Naive B cell (primary cell): ENCODE data around the gene SGIP1. TPM values are rescaled to one million over a fixed set of nuclear protein-coding genes. Genes with fewer than 3 reads are reported as not detected.

ENCODE experiments used
- ATAC-seq, 2 donors: fragments of 150-1000 bp; cut with Tn5 transposase; 2 replicates each; pipeline ENCODE4 v1.10.0; 2021; ENCODE audit warnings: low read depth in 2 of 2, mild to moderate bottlenecking in 2 of 2, moderate library complexity in 2 of 2
- DNase-seq: peaks from one replicate; pipeline ENCODE4 v3.0.0; 2022
- H3K27ac Mint-ChIP-seq, 6 donors: one replicate each; pipeline ENCODE4 v1.8.0; 2020 to 2022; ENCODE audit warnings: mild to moderate bottlenecking in 6 of 6, mixed read lengths in 6 of 6, moderate library complexity in 5 of 6, inconsistent platforms in 2 of 6
- H3K27me3 Mint-ChIP-seq, 3 donors: one replicate each; pipeline ENCODE4 v1.8.0; 2021 to 2022; ENCODE audit warnings: mixed read lengths in 3 of 3, mild to moderate bottlenecking in 1 of 3
- H3K36me3 Mint-ChIP-seq, 2 donors: one replicate each; pipeline ENCODE4 v1.8.0; 2020 to 2022; ENCODE audit warnings: mixed read lengths in 2 of 2, inconsistent platforms in 1 of 2, mild to moderate bottlenecking in 1 of 2
- H3K4me1 Mint-ChIP-seq, 3 donors: one replicate each; pipeline ENCODE4 v1.8.0; 2020 to 2022; ENCODE audit warnings: mixed read lengths in 3 of 3, inconsistent platforms in 1 of 3, mild to moderate bottlenecking in 1 of 3, moderate library complexity in 1 of 3
- H3K4me3 Mint-ChIP-seq, 8 donors: one replicate each; pipeline ENCODE4 v1.8.0; 2020 to 2022; ENCODE audit warnings: mild to moderate bottlenecking in 8 of 8, mixed read lengths in 8 of 8, moderate library complexity in 8 of 8, inconsistent platforms in 2 of 8
- H3K9me3 Mint-ChIP-seq, 7 donors: one replicate each; pipeline ENCODE4 v1.8.0; 2020 to 2022; ENCODE audit warnings: mixed read lengths in 7 of 7, mild to moderate bottlenecking in 5 of 7, inconsistent platforms in 2 of 7, moderate library complexity in 1 of 7
- polyA plus RNA-seq, 6 donors: library from polyadenylated mRNA; unstranded; fragments of 300-500 nt; fragmentation: Illumina TruSeq; gene quantifications; one replicate each; pipeline ENCODE4 v1.2.3, GENCODE V29; 2021; ENCODE audit warnings: low read depth in 6 of 6

SGIP1 gene
- polyA plus RNA-seq, 6 donors from 2014 or later: not detected

DNA sequence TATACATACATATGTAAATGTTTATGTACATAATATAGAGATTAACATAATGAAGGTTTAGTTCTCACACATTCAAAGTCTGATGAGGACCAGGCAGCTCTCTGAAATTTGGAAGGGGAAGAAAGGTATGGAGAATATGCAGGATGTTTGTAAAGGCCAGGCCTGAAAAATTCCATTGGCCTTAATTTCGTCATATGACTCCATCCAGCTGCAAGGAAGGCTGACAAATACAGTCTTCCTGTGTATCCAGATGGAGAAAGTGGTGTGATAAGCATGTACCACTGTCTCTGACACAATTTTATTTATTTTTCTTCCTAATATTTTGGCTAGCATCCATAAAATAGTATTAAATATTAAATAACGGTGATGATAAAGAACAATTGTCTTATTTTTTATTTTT lies 6.3 kb upstream of the SGIP1 start:
- Mint-ChIP-seq H3K27me3 (peaks cover 16 to 27% (median 24%) of the 10 kb centered on the region in 3 donors), H3K4me3 (no peak overlapping the region), H3K4me1 (peaks cover 9 to 11% (median 10%) of the 10 kb centered on the region in 3 donors), H3K9me3 (no peaks in the 10 kb centered on the region), H3K27ac (no peak overlapping the region), H3K36me3 (no peaks in the 10 kb centered on the region)
- no peak for ATAC-seq
- DNase-seq: no peak

DNA sequence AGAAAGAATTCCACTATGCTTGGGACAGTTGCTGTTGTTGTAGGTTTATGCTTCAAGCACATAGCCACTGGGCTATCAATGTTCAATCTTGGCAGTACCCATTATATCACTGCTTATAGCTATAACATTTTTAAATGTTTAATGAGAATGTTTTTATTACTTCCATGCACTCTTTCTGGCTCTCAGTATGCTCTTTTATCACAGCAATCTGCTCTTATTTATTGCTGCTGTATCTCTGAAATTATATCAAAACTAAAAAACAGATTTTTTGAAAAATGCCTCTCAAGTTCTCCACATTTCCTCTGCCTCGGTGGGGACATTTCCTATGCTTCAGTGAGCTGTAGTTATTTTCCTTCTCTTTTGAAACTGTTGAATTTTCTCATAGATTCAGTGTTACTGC lies 5.4 kb upstream of the SGIP1 start:
- DNase-seq (no peak), ATAC-seq (no peak)
- Mint-ChIP-seq H3K27me3 (peaks cover 23 to 36% (median 30%) of the 10 kb centered on the region in 3 donors), H3K27ac (no peak overlapping the region), H3K4me3 (no peak overlapping the region), H3K36me3 (no peaks in the 10 kb centered on the region), H3K4me1 (peaks cover 14 to 19% (median 17%) of the 10 kb centered on the region in 3 donors), H3K9me3 (no peaks in the 10 kb centered on the region)

DNA sequence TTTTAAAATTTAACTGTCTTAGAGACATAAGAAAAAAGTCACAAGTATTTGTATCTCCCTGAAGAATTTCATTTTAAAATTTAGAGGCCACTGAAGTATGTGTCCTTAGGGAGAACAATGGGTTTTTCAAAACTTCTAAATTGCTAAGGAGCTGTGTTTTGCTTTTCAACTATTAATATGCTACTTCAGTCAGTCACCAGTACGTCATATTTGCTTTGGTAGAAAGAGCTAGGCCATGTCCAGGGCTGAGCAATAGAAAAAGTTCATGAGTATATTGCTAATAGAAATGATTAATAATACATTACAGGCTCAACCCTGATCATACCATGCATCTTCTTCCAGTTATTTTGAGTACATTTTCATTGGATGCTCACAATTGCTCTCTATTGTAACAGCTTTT lies 1.7 kb upstream of the SGIP1 start:
- DNase-seq (no peak), ATAC-seq (no peak)
- Mint-ChIP-seq H3K4me1 (peaks cover 21 to 27% (median 23%) of the 10 kb centered on the region in 3 donors), H3K27ac (no peak overlapping the region), H3K4me3 (peak overlapping the region in 6 of 8 donors; percentile 72 to 96 (median 81)), H3K27me3 (peaks cover 33 to 46% (median 39%) of the 10 kb centered on the region in 3 donors), H3K9me3 (no peaks in the 10 kb centered on the region), H3K36me3 (no peaks in the 10 kb centered on the region)

DNA sequence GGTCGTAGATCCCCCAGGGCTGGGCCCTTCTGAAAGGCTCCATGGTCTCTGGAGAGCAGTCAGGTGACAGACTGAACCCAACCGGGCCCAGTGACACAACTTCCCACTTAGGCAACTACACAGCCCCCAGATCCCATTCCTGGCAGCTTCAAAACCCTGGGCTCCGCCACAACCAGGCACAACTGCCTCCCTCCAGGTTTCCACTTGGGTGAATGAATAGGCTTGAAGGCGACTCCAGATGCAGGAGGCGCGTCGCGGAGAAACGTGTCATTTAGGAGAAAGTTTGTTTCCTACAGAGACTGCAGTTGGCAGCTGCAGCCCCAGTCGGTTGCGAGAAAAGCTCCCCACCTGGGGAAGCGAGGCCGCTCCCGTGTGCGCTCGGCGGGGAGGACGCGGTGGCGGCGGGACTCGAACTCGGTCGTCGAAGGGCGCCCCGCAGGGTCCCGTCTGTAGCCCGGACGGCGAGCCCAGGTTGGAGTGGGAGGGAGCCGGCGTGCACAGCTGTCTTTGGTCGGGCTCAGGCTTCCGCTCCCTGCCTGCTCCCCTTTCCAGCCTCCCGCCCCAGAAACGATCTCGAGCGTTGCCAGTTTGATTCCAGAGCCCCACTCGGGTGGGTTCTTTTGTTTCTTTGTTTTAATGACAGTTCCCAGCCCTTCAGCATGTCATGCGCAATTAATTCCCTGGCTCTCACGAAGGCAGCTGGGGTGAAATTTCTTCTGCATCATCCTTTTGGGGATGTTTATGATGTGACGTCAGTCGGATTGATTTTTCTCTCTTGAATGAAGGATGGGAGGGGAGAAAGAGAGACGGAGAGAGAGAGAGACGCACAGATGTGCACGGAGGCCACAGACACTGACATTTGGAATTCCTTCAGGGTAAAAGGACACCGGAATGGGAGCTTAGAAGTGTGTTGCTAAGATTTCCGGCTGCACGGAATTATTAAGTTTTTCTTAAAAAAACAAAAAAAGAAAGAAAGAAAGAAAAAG lies 862 bp upstream of the SGIP1 start:
- H3K27me3 Mint-ChIP-seq: peaks cover 33 to 46% (median 39%) of the 10 kb centered on the region in 3 donors
- peak overlapping the region; percentile 78 to 96 (median 85) for H3K4me3 Mint-ChIP-seq
- ATAC-seq: peak; percentile 45 to 54
- DNase-seq: peak; percentile 14
- H3K4me1 Mint-ChIP-seq: peaks cover 21 to 27% (median 23%) of the 10 kb centered on the region in 3 donors
- no peaks in the 10 kb centered on the region for H3K9me3 Mint-ChIP-seq
- H3K27ac Mint-ChIP-seq: peak overlapping the region in 5 of 6 donors; percentile 28 to 94 (median 85)
- no peaks in the 10 kb centered on the region for H3K36me3 Mint-ChIP-seq

DNA sequence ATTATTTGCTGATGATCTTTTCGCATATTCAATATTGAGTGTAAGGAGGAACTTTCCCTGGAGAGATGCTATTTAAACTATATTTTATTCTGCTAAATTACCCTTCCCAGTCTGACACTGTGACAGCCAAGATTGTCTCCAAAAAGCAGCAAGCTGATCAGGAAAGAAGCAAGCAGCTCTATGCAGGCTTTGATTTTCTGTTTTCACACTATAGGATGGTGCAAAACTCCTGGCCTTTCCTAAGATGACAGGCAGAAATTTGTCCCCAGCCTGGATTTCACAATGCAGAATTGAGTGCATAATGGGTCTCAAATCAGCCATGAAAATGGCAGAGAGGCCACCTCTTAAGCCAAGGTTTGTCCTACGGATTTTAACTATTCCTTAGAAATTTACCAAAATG lies 1.1 kb downstream of the SGIP1 start:
- Mint-ChIP-seq H3K36me3 (no peaks in the 10 kb centered on the region), H3K4me3 (peak overlapping the region in 1 of 8 donors; percentile 78), H3K9me3 (no peaks in the 10 kb centered on the region), H3K27ac (no peak overlapping the region), H3K27me3 (peaks cover 31 to 38% (median 33%) of the 10 kb centered on the region in 3 donors), H3K4me1 (peaks cover 21 to 27% (median 23%) of the 10 kb centered on the region in 3 donors)
- no peak for ATAC-seq
- DNase-seq: no peak

DNA sequence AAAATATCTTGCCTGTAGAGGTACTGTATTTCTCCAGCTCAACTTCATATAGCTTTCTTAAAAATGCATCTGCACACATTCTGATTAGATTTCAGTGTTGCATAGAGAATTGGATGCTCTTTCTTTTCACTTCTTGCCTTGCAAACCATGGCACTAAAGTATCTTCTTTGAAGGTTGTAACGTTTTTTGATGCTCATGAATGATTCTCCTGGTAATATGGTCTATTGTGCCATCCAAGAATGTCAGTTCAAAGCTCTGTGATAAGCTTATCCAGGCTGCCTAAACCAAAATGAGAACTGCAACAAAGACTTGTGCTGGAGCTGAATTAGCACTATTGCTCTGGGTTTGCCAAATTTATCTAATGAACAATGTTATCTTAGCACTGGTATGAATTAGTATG lies 1.9 kb downstream of the SGIP1 start:
- Mint-ChIP-seq H3K27me3 (peaks cover 31 to 37% (median 33%) of the 10 kb centered on the region in 3 donors), H3K4me1 (peaks cover 21 to 27% (median 23%) of the 10 kb centered on the region in 3 donors)
- ATAC-seq: no peak

DNA sequence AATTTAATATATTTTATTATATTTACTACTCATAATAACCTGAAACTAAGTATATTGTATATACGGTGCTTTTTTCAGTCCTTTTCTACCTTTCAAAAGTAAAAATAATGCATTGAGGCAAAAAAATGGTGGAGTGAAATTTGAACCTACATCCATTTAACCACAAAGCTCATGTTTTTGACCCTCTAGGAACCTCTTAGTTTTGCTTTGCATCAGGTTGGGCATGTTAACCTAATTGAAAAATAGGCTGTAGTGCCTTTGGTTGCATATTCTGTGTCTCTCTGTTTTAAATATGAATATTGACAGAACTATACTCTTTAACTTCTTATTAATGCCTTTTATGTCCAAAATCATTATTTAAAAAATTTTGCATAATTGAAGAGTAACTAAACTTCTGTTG lies 3.8 kb downstream of the SGIP1 start:
- Mint-ChIP-seq H3K27ac (no peak overlapping the region), H3K4me1 (peaks cover 12 to 16% (median 13%) of the 10 kb centered on the region in 3 donors), H3K36me3 (no peaks in the 10 kb centered on the region), H3K4me3 (no peak overlapping the region), H3K27me3 (peaks cover 15 to 18% (median 17%) of the 10 kb centered on the region in 3 donors), H3K9me3 (no peaks in the 10 kb centered on the region)
- ATAC-seq (no peak), DNase-seq (no peak)

More for the DNA sequence above, 1.9 kb downstream of the SGIP1 start:
- Mint-ChIP-seq H3K27ac (no peak overlapping the region), H3K36me3 (no peaks in the 10 kb centered on the region), H3K9me3 (no peaks in the 10 kb centered on the region), H3K4me3 (peak overlapping the region in 1 of 8 donors; percentile 18)
- no peak for DNase-seq

DNA sequence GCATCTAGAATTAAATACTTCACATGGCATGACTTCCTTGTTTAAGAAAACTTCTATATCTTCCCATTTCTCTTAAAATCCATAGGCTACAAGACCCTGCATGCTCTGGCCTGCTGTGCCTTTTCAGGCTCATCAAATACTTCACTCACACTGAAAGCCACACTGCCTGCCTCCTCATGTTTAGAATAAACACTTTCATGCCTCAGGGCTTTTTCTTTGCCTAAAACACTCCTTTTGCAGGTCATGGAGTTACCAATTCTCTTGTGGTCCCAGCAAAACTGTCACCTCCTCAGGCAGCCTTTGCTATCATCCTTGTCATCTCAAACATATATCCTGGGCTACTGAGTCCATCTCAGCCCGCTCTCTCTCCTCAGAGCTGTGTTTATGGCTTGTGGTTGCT lies 5.5 kb downstream of the SGIP1 start:
- no peaks in the 10 kb centered on the region for H3K36me3 Mint-ChIP-seq
- H3K9me3 Mint-ChIP-seq: no peaks in the 10 kb centered on the region
- no peak for ATAC-seq
- H3K4me1 Mint-ChIP-seq: no peaks in the 10 kb centered on the region
- no peak overlapping the region for H3K27ac Mint-ChIP-seq
- H3K4me3 Mint-ChIP-seq: no peak overlapping the region
- peaks cover under 1 to 13% (median 9%) of the 10 kb centered on the region in 3 donors for H3K27me3 Mint-ChIP-seq
- no peak for DNase-seq

DNA sequence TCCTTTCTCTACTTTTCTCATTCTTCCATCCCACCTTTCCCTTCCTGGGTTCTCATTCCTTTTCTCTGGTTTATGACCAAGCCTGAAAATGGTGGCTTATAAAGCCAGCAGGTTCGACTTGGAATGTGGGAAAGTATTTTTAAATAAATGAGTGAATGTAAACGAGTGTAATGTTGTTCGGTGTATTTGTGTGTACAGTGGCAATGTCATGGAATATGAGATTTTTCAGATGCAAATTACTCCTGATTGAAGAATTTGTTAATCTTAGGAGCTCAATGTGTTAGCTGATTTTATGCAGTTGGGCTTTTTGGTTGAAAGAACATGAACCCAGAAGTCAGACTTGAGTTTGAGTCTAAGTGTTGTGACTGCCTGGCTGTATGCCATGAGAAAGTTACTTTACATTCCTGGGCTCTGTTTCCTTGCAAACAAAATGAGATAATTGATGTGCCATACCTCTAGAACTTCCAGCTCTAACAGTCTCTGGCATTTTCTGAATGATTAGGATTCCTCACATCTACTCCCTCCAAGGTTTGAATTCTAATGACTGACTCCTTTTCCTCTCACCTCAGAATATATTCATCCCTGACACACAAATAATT lies 6.6 kb downstream of the SGIP1 start:
- Mint-ChIP-seq H3K27me3 (peaks cover 0 to 9% (median 8%) of the 10 kb centered on the region in 3 donors), H3K27ac (no peak overlapping the region), H3K4me3 (no peak overlapping the region), H3K9me3 (no peaks in the 10 kb centered on the region), H3K4me1 (no peaks in the 10 kb centered on the region), H3K36me3 (no peaks in the 10 kb centered on the region)
- ATAC-seq: no peak
- DNase-seq: no peak

DNA sequence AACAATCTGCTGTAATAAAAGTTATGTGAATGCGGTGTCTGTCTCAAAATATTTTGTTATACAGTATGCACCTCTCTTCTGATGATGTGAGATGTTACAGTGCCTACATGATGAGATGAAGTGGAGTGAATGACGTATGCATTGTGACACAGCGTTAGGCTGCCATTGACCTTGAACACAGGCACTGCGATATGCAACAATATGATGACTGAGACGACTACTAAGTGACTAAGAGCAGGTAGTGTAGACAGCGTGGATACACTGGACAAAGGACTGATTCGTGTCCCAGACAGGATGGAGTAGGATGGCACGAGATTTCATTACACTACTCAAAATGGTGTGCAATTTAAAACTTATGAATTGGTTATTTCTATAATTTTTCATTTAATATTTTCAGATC lies 8.4 kb downstream of the SGIP1 start:
- no peak overlapping the region for H3K4me3 Mint-ChIP-seq
- peaks cover 0 to 10% (median 5%) of the 10 kb centered on the region in 3 donors for H3K27me3 Mint-ChIP-seq

DNA sequence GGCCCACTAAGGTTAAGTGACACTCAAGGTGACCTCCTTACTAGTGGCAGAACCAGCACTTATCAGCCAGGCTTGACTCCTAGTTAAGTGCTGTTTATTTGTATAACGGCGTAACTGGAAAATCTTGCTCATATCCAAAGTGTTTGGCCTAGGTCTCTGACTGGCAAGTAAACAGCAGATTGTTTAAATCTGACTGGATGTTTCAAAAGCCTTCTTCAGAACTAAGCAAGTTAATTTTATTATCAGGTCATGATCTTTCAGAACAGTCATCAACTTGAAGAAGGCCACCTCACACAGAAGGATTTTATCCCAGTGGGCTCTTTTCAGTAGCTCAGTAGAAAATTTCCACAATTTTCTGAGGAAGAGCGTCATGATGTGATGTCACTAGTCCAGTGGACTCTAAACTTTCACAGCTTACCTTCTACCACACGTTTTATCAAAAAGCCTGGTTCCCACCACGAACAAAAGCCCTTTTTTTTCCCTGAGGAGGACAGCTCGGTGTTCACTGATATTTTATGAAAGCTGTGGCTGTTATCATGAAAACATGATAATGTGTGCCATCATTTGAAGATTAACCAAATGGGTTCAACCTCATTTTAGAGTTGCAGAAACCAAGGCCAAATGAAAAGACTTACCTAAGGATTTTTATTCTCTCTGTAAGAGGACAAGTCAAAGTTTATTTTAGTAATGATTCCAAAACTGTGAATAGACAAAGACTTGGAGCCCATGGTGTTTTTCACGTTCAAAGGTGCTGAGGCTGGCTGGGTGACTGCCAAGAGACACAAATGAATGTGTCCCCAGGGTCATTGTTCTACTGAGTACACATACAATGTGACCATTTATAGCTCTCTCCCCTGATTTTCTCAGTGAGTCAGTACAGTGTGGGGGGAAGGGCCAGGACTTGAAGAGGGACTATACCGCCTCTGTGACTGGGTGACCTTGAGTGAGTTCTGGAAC lies 9.1 kb downstream of the SGIP1 start:
- no peak for ATAC-seq
- H3K4me3 Mint-ChIP-seq: no peak overlapping the region
- H3K36me3 Mint-ChIP-seq: no peaks in the 10 kb centered on the region
- no peak overlapping the region for H3K27ac Mint-ChIP-seq
- peaks cover 0 to 17% (median 10%) of the 10 kb centered on the region in 3 donors for H3K27me3 Mint-ChIP-seq
- no peak for DNase-seq
- no peaks in the 10 kb centered on the region for H3K9me3 Mint-ChIP-seq
- H3K4me1 Mint-ChIP-seq: no peaks in the 10 kb centered on the region

More for the DNA sequence above, 8.4 kb downstream of the SGIP1 start:
- H3K36me3 Mint-ChIP-seq: no peaks in the 10 kb centered on the region
- no peak overlapping the region for H3K27ac Mint-ChIP-seq
- ATAC-seq (no peak), DNase-seq (no peak)
- H3K4me1 Mint-ChIP-seq: no peaks in the 10 kb centered on the region
- no peaks in the 10 kb centered on the region for H3K9me3 Mint-ChIP-seq

DNA sequence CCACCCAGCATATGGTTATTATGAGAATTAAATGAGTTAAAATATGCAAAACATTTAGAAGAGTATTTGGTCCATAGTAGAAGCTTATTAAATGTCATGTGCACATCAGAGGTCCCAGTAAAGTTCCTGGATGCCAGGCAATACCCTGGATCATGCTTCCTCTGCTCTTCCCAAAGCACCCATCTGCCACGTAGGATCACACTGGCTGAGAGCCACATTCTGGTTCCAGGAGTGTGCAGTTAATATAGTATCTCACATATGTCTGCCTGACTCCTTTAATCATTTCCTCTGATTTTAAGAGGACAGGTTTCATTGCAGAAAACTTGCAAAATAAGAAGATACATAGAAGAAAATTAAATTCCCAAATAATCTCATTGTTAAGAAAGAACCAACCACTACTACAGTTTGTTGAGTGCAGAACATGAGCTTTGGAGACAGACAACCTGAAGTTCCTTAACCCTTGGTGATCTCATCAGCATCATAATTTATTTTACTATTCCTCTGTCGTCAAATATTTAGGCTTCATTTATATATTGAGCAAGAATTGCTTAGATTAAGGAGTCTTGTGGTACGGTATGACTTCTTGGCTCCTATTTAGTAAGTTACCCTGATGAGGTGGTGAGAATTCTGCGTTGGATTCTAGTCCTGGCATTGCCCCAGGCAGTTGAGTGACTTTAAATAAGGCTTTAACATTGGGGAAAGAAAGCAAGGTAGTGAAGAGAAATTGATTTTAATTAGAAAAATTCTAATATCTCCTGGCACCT lies 12.3 kb downstream of the SGIP1 start:
- no peak for ATAC-seq
- Mint-ChIP-seq H3K27ac (no peak overlapping the region), H3K36me3 (no peaks in the 10 kb centered on the region), H3K27me3 (peaks cover 0 to 17% (median 10%) of the 10 kb centered on the region in 3 donors), H3K4me3 (no peak overlapping the region), H3K9me3 (no peaks in the 10 kb centered on the region), H3K4me1 (no peaks in the 10 kb centered on the region)
- no peak for DNase-seq
